Nephron progenitor cell (in vitro differentiated cells): ENCODE data around the gene TUBB6.
A peak's percentile ranks its signal among the peaks of the same experiment; 100 is the strongest.

Experiments
- DNase-seq: peaks from one replicate; pipeline ENCODE4 v3.0.0; 2021
- H3K27ac Mint-ChIP-seq: 2 replicates; pipeline ENCODE4 v1.8.0; 2021; ENCODE audit warnings: mild to moderate bottlenecking, moderate library complexity, mixed read lengths
- H3K27me3 Mint-ChIP-seq: 2 replicates; pipeline ENCODE4 v1.8.0; 2021; ENCODE audit warnings: mild to moderate bottlenecking, low read depth, mixed read lengths; ENCODE audit not compliant: poor library complexity
- H3K36me3 Mint-ChIP-seq: 2 replicates; pipeline ENCODE4 v1.8.0; 2021; ENCODE audit warnings: low read depth, mixed read lengths
- H3K4me1 Mint-ChIP-seq: 2 replicates; pipeline ENCODE4 v1.8.0; 2021; ENCODE audit warnings: mixed read lengths
- H3K4me3 Mint-ChIP-seq: 2 replicates; pipeline ENCODE4 v1.8.0; 2021; ENCODE audit warnings: mild to moderate bottlenecking, moderate library complexity, mixed read lengths
- H3K9me3 Mint-ChIP-seq: 2 replicates; pipeline ENCODE4 v1.8.0; 2021; ENCODE audit warnings: mild to moderate bottlenecking, moderate library complexity, mixed read lengths
- CTCF ChIP-seq: fragments of 200-600 bp; sonication (generic); IDR thresholded peaks from 2 replicates; pipeline ENCODE4 v1.5.0; 2021; ENCODE audit warnings: antibody characterized with exemption

The TUBB6 gene

GRCh38 chr18:12274793-12275192 lies 33.2 kb upstream of the TUBB6 start:
- Mint-ChIP-seq H3K27me3 (peaks cover 4% of the 10 kb centered on the region), H3K27ac (no peak overlapping the region)

GRCh38 chr18:12276736-12277554 lies 31.1 kb upstream of the TUBB6 start:
- Mint-ChIP-seq H3K9me3 (no peaks in the 10 kb centered on the region), H3K4me3 (peak overlapping the region; percentile 52), H3K4me1 (peaks cover 49% of the 10 kb centered on the region), H3K27me3 (peaks cover 4% of the 10 kb centered on the region), H3K27ac (peak overlapping the region; percentile 41), H3K36me3 (no peaks in the 10 kb centered on the region)
- DNase-seq, result no peak
- no peak for TF ChIP-seq CTCF

More at GRCh38 chr18:12274793-12275192, 33.2 kb upstream of the TUBB6 start:
- no peaks in the 10 kb centered on the region for H3K36me3 Mint-ChIP-seq
- H3K9me3 Mint-ChIP-seq, result no peaks in the 10 kb centered on the region
- no peak overlapping the region for H3K4me3 Mint-ChIP-seq
- peaks cover 35% of the 10 kb centered on the region for H3K4me1 Mint-ChIP-seq
- DNase-seq, result no peak
- TF ChIP-seq CTCF, result no peak

GRCh38 chr18:12278215-12278671 lies 29.8 kb upstream of the TUBB6 start:
- no peaks in the 10 kb centered on the region for H3K9me3 Mint-ChIP-seq
- H3K4me3 Mint-ChIP-seq, result no peak overlapping the region
- peaks cover 60% of the 10 kb centered on the region for H3K4me1 Mint-ChIP-seq
- H3K36me3 Mint-ChIP-seq, result no peaks in the 10 kb centered on the region
- H3K27me3 Mint-ChIP-seq, result peaks cover 13% of the 10 kb centered on the region
- H3K27ac Mint-ChIP-seq, result peak overlapping the region; percentile 97
- TF ChIP-seq CTCF, result no peak
- no peak for DNase-seq

GRCh38 chr18:12278741-12279682 lies 29.0 kb upstream of the TUBB6 start:
- peak overlapping the region; percentile 62 for H3K4me3 Mint-ChIP-seq
- H3K27ac Mint-ChIP-seq, result peak overlapping the region; percentile 97
- H3K27me3 Mint-ChIP-seq, result peaks cover 20% of the 10 kb centered on the region
- peaks cover 54% of the 10 kb centered on the region for H3K4me1 Mint-ChIP-seq
- DNase-seq, result peak; percentile 65
- no peak for TF ChIP-seq CTCF
- H3K9me3 Mint-ChIP-seq, result no peaks in the 10 kb centered on the region
- H3K36me3 Mint-ChIP-seq, result no peaks in the 10 kb centered on the region

GRCh38 chr18:12279781-12280531 lies 28.1 kb upstream of the TUBB6 start:
- no peak for DNase-seq

More at GRCh38 chr18:12279781-12280531, 28.1 kb upstream of the TUBB6 start:
- peaks cover 30% of the 10 kb centered on the region for H3K27me3 Mint-ChIP-seq
- no peaks in the 10 kb centered on the region for H3K36me3 Mint-ChIP-seq
- H3K4me1 Mint-ChIP-seq, result peaks cover 54% of the 10 kb centered on the region
- H3K4me3 Mint-ChIP-seq, result no peak overlapping the region
- no peaks in the 10 kb centered on the region for H3K9me3 Mint-ChIP-seq
- peak overlapping the region; percentile 97 for H3K27ac Mint-ChIP-seq
- no peak for TF ChIP-seq CTCF
